Activated CD4-positive, alpha-beta memory T cell treated with anti-CD3 and anti-CD28 coated beads, Interleukin-2, amount 10 ng/mL, durations not matched to agents 7 days and 5 days (primary cell): Measurements from ENCODE around the gene NHP2. TPM values are rescaled to one million over a fixed set of nuclear protein-coding genes. Genes with fewer than 3 reads are reported as not detected.
A peak's percentile ranks its signal among the peaks of the same experiment; 100 is the strongest.
"Not testable (repeated sequence)": the region's sequence is repeated elsewhere in the genome, so short reads cannot be mapped to it uniquely, and the experiment has no call there.

Experiments
- CTCF ChIA-PET: fragments of 350-600 bp; sonication (Branson Sonifier 250); formaldehyde crosslinking; loops from one replicate; lab custom pipeline; 2021; ENCODE audit warnings: antibody characterized with exemption, inconsistent platforms; lab: Charles Lee
- POLR2A ChIA-PET: fragments of 350-600 bp; sonication (Branson Sonifier 250); formaldehyde crosslinking; loops from one replicate; lab custom pipeline; 2021; ENCODE audit warnings: antibody characterized with exemption; lab: Charles Lee
- DNase-seq: peaks from one replicate; pipeline ENCODE4 v3.0.0-alpha.2; 2020
- H3K27ac Mint-ChIP-seq: one replicate; pipeline ENCODE4 v1.8.0; 2021; ENCODE audit warnings: mild to moderate bottlenecking, mixed read lengths
- H3K27me3 Mint-ChIP-seq: one replicate; pipeline ENCODE4 v1.8.0; 2021; ENCODE audit warnings: mixed read lengths
- H3K36me3 Mint-ChIP-seq: one replicate; pipeline ENCODE4 v1.8.0; 2021; ENCODE audit warnings: low read depth, mixed read lengths
- H3K4me1 Mint-ChIP-seq: one replicate; pipeline ENCODE4 v1.8.0; 2021; ENCODE audit warnings: mixed read lengths
- H3K4me3 Mint-ChIP-seq: one replicate; pipeline ENCODE4 v1.8.0; 2021; ENCODE audit warnings: mild to moderate bottlenecking, mixed read lengths
- H3K9me3 Mint-ChIP-seq: one replicate; pipeline ENCODE4 v1.8.0; 2021; ENCODE audit warnings: mixed read lengths
- total RNA-seq, 2 experiments: library from RNA; stranded (reverse); gene quantifications; one replicate each; pipeline ENCODE4 v1.2.3, GENCODE V29; 2021

The NHP2 gene
- total RNA-seq, 2 experiments from 2014 or later: 101 to 106 TPM

DNA sequence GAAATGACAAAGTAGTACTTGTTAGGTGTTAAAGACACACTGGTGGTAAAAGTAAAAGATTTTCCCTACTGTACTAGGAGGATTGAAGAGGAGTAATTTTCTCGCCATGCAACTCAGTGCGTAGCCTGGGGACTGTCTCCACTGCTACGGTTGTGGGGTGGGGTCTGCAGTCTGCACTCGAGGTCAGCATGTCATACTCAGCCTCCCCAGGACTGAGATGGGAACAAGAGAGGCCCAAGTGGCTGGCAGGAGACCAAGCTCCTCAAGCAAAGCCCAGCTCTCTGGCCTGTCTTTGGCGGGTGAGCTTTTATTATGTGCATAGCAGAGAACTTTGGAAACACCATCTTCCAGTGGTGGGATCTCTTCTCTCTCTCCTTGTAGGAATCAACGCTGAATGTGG is 10.4 kb downstream of the NHP2 start:
- Mint-ChIP-seq H3K27ac (no peak overlapping the region), H3K36me3 (peaks cover 39% of the 10 kb centered on the region), H3K4me3 (no peak overlapping the region), H3K9me3 (no peaks in the 10 kb centered on the region), H3K27me3 (no peaks in the 10 kb centered on the region), H3K4me1 (peaks cover 9% of the 10 kb centered on the region)
- POLR2A ChIA-PET: no interaction called here
- CTCF ChIA-PET: interaction anchor here (1.0 to 9.3 kb wide), 4 partner anchors 10 to 67 kb away, joined by 4 to 95 read pairs (median 24); partner anchors contain the start of gene NHP2
- DNase-seq: no peak

DNA sequence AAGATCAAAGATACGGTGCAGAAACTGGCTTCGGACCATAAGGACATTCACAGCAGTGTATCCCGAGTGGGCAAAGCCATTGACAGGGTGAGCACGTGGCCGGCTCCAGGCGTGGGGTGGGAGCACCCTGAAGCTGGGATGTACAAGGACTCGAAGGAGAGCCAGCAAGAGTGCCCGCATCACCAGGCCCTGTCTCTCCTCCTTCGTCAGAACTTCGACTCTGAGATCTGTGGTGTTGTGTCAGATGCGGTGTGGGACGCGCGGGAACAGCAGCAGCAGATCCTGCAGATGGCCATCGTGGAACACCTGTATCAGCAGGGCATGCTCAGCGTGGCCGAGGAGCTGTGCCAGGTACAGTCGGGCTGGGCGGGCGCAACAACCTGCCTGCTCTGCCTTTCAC is 11.0 kb downstream of the NHP2 start:
- ChIA-PET CTCF (interaction anchor here (1.0 to 9.3 kb wide), 4 partner anchors 10 to 66 kb away, joined by 4 to 95 read pairs (median 24); partner anchors contain the start of gene NHP2), POLR2A (no interaction called here)
- no peaks in the 10 kb centered on the region for H3K9me3 Mint-ChIP-seq
- H3K27ac Mint-ChIP-seq: no peak overlapping the region
- no peak for DNase-seq
- H3K4me3 Mint-ChIP-seq: no peak overlapping the region
- peaks cover 35% of the 10 kb centered on the region for H3K36me3 Mint-ChIP-seq
- no peaks in the 10 kb centered on the region for H3K27me3 Mint-ChIP-seq
- H3K4me1 Mint-ChIP-seq: peaks cover 8% of the 10 kb centered on the region

GRCh38 chr5:178141550-178141949 is 12.1 kb downstream of the NHP2 start:
- no peaks in the 10 kb centered on the region for H3K27me3 Mint-ChIP-seq
- peaks cover 28% of the 10 kb centered on the region for H3K36me3 Mint-ChIP-seq
- no peaks in the 10 kb centered on the region for H3K9me3 Mint-ChIP-seq
- POLR2A ChIA-PET: no interaction called here
- no peak overlapping the region for H3K4me3 Mint-ChIP-seq
- DNase-seq: no peak
- H3K27ac Mint-ChIP-seq: no peak overlapping the region
- H3K4me1 Mint-ChIP-seq: peaks cover 6% of the 10 kb centered on the region
- CTCF ChIA-PET: interaction anchor here (1.1 to 9.3 kb wide), 3 partner anchors 8 to 65 kb away, joined by 3 to 95 read pairs (median 13); partner anchors contain the start of gene NHP2

- no peaks in the 10 kb centered on the region for H3K9me3 Mint-ChIP-seq
- no peak overlapping the region for H3K4me3 Mint-ChIP-seq
- no peaks in the 10 kb centered on the region for H3K27me3 Mint-ChIP-seq
- POLR2A ChIA-PET: no interaction called here
- H3K27ac Mint-ChIP-seq: no peak overlapping the region
- peaks cover 18% of the 10 kb centered on the region for H3K36me3 Mint-ChIP-seq
- H3K4me1 Mint-ChIP-seq: peaks cover 5% of the 10 kb centered on the region
- CTCF ChIA-PET: interaction anchor here (1.1 to 4.7 kb wide), 3 partner anchors 11 to 62 kb away, joined by 6 to 19 read pairs (median 7); no protein-coding TSS in a partner anchor
- DNase-seq: no peak
Measured at GRCh38 chr5:178137991-178138390, 15.7 kb downstream of the NHP2 start.

DNA sequence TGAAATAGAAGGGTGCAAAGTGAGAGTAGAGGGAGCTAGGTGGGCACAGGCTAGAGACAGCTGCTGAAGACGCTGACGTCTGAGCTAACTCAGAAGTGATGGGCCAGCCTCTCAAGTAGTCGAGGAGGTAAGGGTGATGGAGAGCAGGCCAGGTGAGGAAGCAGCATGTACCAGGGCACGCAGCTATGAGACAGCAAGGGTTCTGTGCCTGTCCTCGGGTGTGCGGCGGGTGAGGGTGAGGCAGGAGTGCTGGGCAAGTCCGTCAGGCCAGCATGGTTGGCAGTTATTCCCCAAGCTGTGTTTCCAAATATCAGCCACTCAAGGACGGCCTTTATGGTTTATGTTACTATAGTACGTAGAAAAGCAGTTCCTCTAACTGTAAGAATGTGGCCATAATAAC is 16.7 kb downstream of the NHP2 start:
- peak overlapping the region; percentile 6 for H3K27ac Mint-ChIP-seq
- POLR2A ChIA-PET: interaction anchor here (0.7 kb wide), 1 partner anchor 18 kb away, joined by 3 read pairs; no protein-coding TSS in a partner anchor

GRCh38 chr5:178131446-178131996 is 22.2 kb downstream of the NHP2 start:
- POLR2A ChIA-PET: interaction anchor here (0.7 to 3.1 kb wide), 6 partner anchors 10 to 73 kb away, joined by 3 to 24 read pairs (median 12); partner anchors contain the start of genes HNRNPAB and N4BP3

More for the DNA sequence above, 16.7 kb downstream of the NHP2 start:
- Mint-ChIP-seq H3K4me1 (peaks cover 9% of the 10 kb centered on the region), H3K9me3 (no peaks in the 10 kb centered on the region), H3K27me3 (no peaks in the 10 kb centered on the region), H3K4me3 (no peak overlapping the region), H3K36me3 (peaks cover 11% of the 10 kb centered on the region)
- CTCF ChIA-PET: interaction anchor here (0.6 to 4.7 kb wide), 4 partner anchors 9 to 44 kb away, joined by 3 to 19 read pairs (median 6); no protein-coding TSS in a partner anchor
- DNase-seq: no peak

GRCh38 chr5:178130576-178131445 is 22.9 kb downstream of the NHP2 start, which contains the start of gene RMND5B:
Gene RMND5B (plus strand): TSS chr5:178131014. CDS start chr5:178138120, 7,106 bp downstream.
- peak; percentile 83 for DNase-seq
- ChIA-PET POLR2A (interaction anchor here (0.7 to 3.1 kb wide), 6 partner anchors 9 to 73 kb away, joined by 3 to 24 read pairs (median 12); partner anchors contain the start of genes HNRNPAB and N4BP3), CTCF (interaction anchor here (1.0 kb wide), 1 partner anchor 10 kb away, joined by 5 read pairs; no protein-coding TSS in a partner anchor)
- H3K36me3 Mint-ChIP-seq: peaks cover 5% of the 10 kb centered on the region
- peaks cover 20% of the 10 kb centered on the region for H3K4me1 Mint-ChIP-seq
- H3K9me3 Mint-ChIP-seq: no peaks in the 10 kb centered on the region
- peak within 1 kb of the TSS; percentile 74 for H3K4me3 Mint-ChIP-seq
- H3K27me3 Mint-ChIP-seq: peaks cover 2% of the 10 kb centered on the region
- H3K27ac Mint-ChIP-seq: peak within 1 kb of the TSS; percentile 70

More at GRCh38 chr5:178131446-178131996, 22.2 kb downstream of the NHP2 start:
- H3K27me3 Mint-ChIP-seq: peaks cover 2% of the 10 kb centered on the region
- H3K4me1 Mint-ChIP-seq: peaks cover 20% of the 10 kb centered on the region
- H3K4me3 Mint-ChIP-seq: peak overlapping the region; percentile 74
- CTCF ChIA-PET: interaction anchor here (0.6 to 1.0 kb wide), 3 partner anchors 11 to 13 kb away, joined by 3 to 5 read pairs (median 4); no protein-coding TSS in a partner anchor
- no peak for DNase-seq
- peaks cover 5% of the 10 kb centered on the region for H3K36me3 Mint-ChIP-seq
- H3K27ac Mint-ChIP-seq: peak overlapping the region; percentile 70
- no peaks in the 10 kb centered on the region for H3K9me3 Mint-ChIP-seq

DNA sequence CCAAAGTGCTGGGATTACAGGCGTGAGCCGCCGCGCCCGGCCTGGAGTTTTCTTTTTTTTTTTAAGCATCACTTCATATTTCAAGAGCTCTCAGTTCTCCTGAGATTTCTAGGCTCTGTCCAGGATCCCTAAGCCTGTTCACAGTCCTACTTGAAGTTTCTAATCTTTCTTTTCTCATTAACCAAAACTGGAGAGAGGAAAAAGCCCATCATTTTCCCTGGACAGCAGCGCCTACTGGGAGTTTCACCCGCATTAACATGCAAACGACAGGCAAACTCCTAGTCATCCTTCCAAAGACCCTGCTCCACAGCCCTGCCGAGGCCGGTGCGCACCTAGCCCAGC is 23.5 kb downstream of the NHP2 start:
- H3K36me3 Mint-ChIP-seq, H3K27me3 Mint-ChIP-seq, H3K9me3 Mint-ChIP-seq, DNase-seq: not testable (repeated sequence)
- Mint-ChIP-seq H3K27ac (peak overlapping the region; percentile 52), H3K4me3 (peak overlapping the region; percentile 69), H3K4me1 (peaks cover 20% of the 10 kb centered on the region)
- ChIA-PET CTCF (interaction anchor here (2.4 kb wide), 1 partner anchor 10 kb away, joined by 8 read pairs; no protein-coding TSS in a partner anchor), POLR2A (interaction anchor here (1.0 to 3.1 kb wide), 3 partner anchors 8 to 74 kb away, joined by 3 to 24 read pairs (median 16); partner anchors contain the start of genes HNRNPAB and N4BP3)

DNA sequence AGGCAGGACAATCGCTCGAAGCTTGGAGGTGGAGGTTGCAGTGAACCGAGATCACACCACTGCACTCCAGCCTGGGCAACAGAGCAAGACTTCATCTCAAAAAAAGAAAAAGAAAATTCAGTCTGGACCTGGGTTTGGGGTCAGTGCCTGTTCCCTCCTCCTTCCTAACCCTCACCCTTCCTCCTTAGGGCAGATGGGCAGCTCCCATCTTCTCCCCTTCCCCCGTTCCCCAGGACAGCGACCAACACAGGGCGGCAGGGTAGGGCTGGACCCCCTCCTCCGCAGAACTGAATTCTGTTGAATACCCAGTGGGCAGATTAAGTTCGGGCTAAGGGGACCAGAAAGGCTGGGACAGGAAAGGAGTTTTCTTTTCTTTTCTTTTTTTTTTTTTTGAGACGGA is 24.4 kb downstream of the NHP2 start:
- CTCF ChIA-PET: interaction anchor here (1.1 to 2.4 kb wide), 2 partner anchors 9 to 15 kb away, joined by 4 to 8 read pairs; no protein-coding TSS in a partner anchor
- Mint-ChIP-seq H3K4me3 (no peak overlapping the region), H3K27ac (no peak overlapping the region), H3K27me3 (peaks cover 2% of the 10 kb centered on the region), H3K36me3 (peaks cover 3% of the 10 kb centered on the region), H3K9me3 (no peaks in the 10 kb centered on the region), H3K4me1 (peaks cover 20% of the 10 kb centered on the region)
- no peak for DNase-seq
- POLR2A ChIA-PET: interaction anchor here (0.6 to 3.1 kb wide), 3 partner anchors 12 to 75 kb away, joined by 3 to 16 read pairs (median 3); partner anchors contain the start of genes HNRNPAB and N4BP3

DNA sequence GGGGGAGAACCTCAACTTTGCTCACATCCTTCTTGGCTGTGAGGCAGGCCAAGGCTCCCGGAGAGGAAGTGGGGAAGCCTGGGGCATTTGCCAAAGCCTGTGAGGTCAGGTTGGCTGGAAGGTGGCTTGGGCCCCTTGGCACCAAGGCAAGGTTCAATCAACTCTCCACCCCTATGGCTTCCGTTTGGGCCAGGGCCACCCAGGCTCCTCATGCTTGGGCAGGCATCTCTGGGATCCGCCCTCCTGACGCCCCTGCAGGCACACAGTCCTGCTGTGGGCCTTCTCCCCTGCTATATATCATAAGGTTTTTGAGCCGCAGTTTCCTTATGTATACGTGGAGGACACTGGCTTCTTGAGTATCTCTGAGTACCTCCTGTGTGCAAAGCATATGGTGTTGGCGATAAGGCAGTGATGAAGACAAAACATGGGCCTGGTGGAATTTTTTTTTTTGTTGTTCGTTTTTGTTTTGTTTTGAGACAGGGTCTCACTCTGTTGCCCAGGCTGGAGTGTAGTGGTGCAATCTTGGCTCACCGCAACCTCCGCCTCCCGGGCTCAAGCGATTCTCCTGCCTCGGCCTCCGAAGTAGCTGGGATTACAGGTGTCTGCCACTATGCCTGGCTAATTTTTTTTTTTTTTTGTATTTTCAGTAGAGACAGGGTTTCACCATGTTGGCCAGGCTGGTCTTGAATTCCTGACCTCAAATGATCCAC is 26.2 kb downstream of the NHP2 start:
- H3K27me3 Mint-ChIP-seq, POLR2A ChIA-PET, H3K27ac Mint-ChIP-seq, DNase-seq, H3K9me3 Mint-ChIP-seq, H3K36me3 Mint-ChIP-seq, H3K4me3 Mint-ChIP-seq, CTCF ChIA-PET: not testable (repeated sequence)
- peaks cover 14% of the 10 kb centered on the region for H3K4me1 Mint-ChIP-seq

- no peaks in the 10 kb centered on the region for H3K36me3 Mint-ChIP-seq
- no peak overlapping the region for H3K4me3 Mint-ChIP-seq
- ChIA-PET POLR2A (no interaction called here), CTCF (no interaction called here)
- H3K4me1 Mint-ChIP-seq: peaks cover 8% of the 10 kb centered on the region
- DNase-seq: no peak
- H3K9me3 Mint-ChIP-seq: no peaks in the 10 kb centered on the region
- H3K27ac Mint-ChIP-seq: no peak overlapping the region
- H3K27me3 Mint-ChIP-seq: peaks cover 2% of the 10 kb centered on the region
Measured at GRCh38 chr5:178126556-178126955, 27.1 kb downstream of the NHP2 start.
